ENCODE data around the gene GCNA. TPM values are rescaled to one million over a fixed set of nuclear protein-coding genes. Genes with fewer than 3 reads are reported as not detected.
"Not testable (repeated sequence)": the region's sequence is repeated elsewhere in the genome, so short reads cannot be mapped to it uniquely, and the experiment has no call there.

GCNA gene
- total RNA-seq, 1 experiment from 2014 or later, result 0.98 TPM

DNA sequence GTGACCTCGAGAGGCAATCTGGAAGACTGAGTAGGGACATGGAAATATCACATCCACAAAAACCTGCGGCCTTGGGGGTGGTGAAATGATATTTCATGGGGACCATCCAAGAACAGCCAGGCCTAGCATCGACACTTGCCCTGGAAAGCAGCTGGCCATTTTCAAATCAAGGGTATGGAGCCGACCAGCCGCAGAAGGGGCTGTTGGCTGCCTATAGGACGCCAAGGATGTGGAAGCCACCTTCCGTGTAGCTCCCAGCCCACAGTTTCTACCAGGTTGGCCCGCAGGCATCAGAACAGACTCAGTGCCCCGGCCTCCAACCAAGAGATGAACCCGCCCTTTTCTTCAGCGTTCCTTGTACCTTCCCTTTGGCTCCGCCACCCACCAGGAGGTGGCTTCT, 83.7 kb downstream of the GCNA start:
- no peaks in the 10 kb centered on the region for H3K36me3 ChIP-seq (ENCODE audit: control insufficient read depth in 1 of 2, insufficient read depth in 2 of 2, low read length in 2 of 2)
- H3K79me2 ChIP-seq (ENCODE audit: insufficient read depth, low read length), result no peaks in the 10 kb centered on the region
- H3K4me1 ChIP-seq (ENCODE audit: control insufficient read depth in 1 of 2, insufficient read depth in 2 of 2, low read length in 2 of 2), result no peaks in the 10 kb centered on the region; a peak in 1 of 4 replicates
- ChIA-PET CTCF (no interaction called here), POLR2A (no interaction called here), RAD21 (ENCODE audit: low non-redundant PET in 1 of 2, low total read pairs in 2 of 2, uncharacterized antibody in 2 of 2, unreplicated experiment in 2 of 2) (no interaction called here)
- no TSS peak for BruUV-seq (replicated peaks)
- no peak overlapping the region for H3K4me2 ChIP-seq (ENCODE audit: low read length)
- no peak overlapping the region for H3K4me3 ChIP-seq (replicated peaks in 1 of 2; ENCODE audit: low read depth in 1 of 2, low read length in 2 of 2)
- no peak for DNase-seq (ENCODE audit: low read depth, low spot score)
- H4K20me1 ChIP-seq (ENCODE audit: insufficient read depth), result no peaks in the 10 kb centered on the region
- no peak overlapping the region for H3K27ac ChIP-seq (ENCODE audit: low read depth, low read length)
- no peak for ATAC-seq
- TF ChIP-seq SIN3A (IDR thresholded peaks at IDR 0.05; ENCODE audit: low read depth), result no peak
- no peak for TF ChIP-seq POLR2A (IDR thresholded peaks at IDR 0.05; ENCODE audit: borderline replicate concordance, extremely low read depth, insufficient read depth, insufficient read length)
- no peak for TF ChIP-seq RAD21 (IDR thresholded peaks at IDR 0.05; ENCODE audit: low read depth)
- TF ChIP-seq EZH2phosphoT487 (IDR thresholded peaks at IDR 0.05; ENCODE audit: borderline replicate concordance), result no peak
- TF ChIP-seq EGR1 (IDR thresholded peaks at IDR 0.05; ENCODE audit: low read depth), result no peak
- no peak for TF ChIP-seq SP1 (IDR thresholded peaks at IDR 0.05; ENCODE audit: low read depth)
- TF ChIP-seq CEBPB (IDR thresholded peaks at IDR 0.05; ENCODE audit: low read depth), result no peak
- no peak for TF ChIP-seq CBX3 (IDR thresholded peaks at IDR 0.05; ENCODE audit: low read depth)
- TF ChIP-seq, protein P1, sequence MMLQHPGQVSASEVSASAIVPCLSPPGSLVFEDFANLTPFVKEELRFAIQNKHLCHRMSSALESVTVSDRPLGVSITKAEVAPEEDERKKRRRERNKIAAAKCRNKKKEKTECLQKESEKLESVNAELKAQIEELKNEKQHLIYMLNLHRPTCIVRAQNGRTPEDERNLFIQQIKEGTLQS (IDR thresholded peaks at IDR 0.05), result no peak
- TF ChIP-seq, protein P2, sequence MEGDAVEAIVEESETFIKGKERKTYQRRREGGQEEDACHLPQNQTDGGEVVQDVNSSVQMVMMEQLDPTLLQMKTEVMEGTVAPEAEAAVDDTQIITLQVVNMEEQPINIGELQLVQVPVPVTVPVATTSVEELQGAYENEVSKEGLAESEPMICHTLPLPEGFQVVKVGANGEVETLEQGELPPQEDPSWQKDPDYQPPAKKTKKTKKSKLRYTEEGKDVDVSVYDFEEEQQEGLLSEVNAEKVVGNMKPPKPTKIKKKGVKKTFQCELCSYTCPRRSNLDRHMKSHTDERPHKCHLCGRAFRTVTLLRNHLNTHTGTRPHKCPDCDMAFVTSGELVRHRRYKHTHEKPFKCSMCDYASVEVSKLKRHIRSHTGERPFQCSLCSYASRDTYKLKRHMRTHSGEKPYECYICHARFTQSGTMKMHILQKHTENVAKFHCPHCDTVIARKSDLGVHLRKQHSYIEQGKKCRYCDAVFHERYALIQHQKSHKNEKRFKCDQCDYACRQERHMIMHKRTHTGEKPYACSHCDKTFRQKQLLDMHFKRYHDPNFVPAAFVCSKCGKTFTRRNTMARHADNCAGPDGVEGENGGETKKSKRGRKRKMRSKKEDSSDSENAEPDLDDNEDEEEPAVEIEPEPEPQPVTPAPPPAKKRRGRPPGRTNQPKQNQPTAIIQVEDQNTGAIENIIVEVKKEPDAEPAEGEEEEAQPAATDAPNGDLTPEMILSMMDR (IDR thresholded peaks at IDR 0.05 in 2 of 3, conservative IDR thresholded peaks at IDR 0.05 in 1 of 3; ENCODE audit: borderline replicate concordance in 1 of 3, insufficient read depth in 1 of 3, low read depth in 2 of 3, low read length in 2 of 3), result no peak
- TF ChIP-seq, protein P3, sequence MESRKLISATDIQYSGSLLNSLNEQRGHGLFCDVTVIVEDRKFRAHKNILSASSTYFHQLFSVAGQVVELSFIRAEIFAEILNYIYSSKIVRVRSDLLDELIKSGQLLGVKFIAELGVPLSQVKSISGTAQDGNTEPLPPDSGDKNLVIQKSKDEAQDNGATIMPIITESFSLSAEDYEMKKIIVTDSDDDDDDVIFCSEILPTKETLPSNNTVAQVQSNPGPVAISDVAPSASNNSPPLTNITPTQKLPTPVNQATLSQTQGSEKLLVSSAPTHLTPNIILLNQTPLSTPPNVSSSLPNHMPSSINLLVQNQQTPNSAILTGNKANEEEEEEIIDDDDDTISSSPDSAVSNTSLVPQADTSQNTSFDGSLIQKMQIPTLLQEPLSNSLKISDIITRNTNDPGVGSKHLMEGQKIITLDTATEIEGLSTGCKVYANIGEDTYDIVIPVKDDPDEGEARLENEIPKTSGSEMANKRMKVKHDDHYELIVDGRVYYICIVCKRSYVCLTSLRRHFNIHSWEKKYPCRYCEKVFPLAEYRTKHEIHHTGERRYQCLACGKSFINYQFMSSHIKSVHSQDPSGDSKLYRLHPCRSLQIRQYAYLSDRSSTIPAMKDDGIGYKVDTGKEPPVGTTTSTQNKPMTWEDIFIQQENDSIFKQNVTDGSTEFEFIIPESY (IDR thresholded peaks at IDR 0.05; ENCODE audit: extremely low read depth, insufficient replicate concordance, low read length), result no peak
- TF ChIP-seq FOSL1 (IDR thresholded peaks at IDR 0.05; ENCODE audit: low read depth), result no peak
- no peak for TF ChIP-seq ZNF274 (IDR thresholded peaks at IDR 0.05; ENCODE audit: low read depth, low read length)
- TF ChIP-seq ZFX (IDR thresholded peaks at IDR 0.05), result no peak
- intact Hi-C loops (cut with micrococcal nuclease), result no loop called here
- H3K27me3 ChIP-seq (ENCODE audit: insufficient read depth, low read length), result no peaks in the 10 kb centered on the region
- no peaks in the 10 kb centered on the region for H3K9me3 ChIP-seq (ENCODE audit: control insufficient read depth in 1 of 2, insufficient read depth in 1 of 2, low read depth in 1 of 2, low read length in 2 of 2)
- H3K9ac ChIP-seq (ENCODE audit: low read length), result no peak overlapping the region
- H2AFZ ChIP-seq (ENCODE audit: low read depth, low read length, poor library complexity, severe bottlenecking), result no peak overlapping the region
- H3K9me2 ChIP-seq (ENCODE audit: insufficient read depth), result no peaks in the 10 kb centered on the region

DNA sequence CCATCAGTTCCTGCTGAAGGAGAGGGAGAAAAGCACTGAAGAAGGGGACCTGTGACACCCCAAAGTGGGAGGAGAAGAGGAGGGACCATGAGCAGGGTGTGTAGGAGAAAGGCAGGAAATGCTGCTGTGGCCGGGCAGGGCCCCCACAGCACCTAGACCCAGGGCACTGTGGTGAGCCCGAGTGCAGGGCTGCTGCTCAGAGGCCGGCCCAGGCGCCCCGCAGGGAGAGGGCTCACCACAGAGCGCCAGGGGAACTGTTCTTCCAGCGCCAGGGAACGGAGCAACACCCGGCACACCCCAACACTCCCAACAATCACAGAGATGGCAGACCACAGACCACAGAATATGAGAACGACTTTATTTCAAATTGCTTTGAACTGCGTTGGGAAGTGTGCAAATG, 84.4 kb downstream of the GCNA start:
- H4K20me1 ChIP-seq (ENCODE audit: insufficient read depth); H3K79me2 ChIP-seq (ENCODE audit: insufficient read depth, low read length); POLR2A ChIA-PET; H3K9ac ChIP-seq (ENCODE audit: low read length); BruUV-seq (replicated peaks); H3K9me3 ChIP-seq (ENCODE audit: control insufficient read depth in 1 of 2, insufficient read depth in 1 of 2, low read depth in 1 of 2, low read length in 2 of 2); H3K4me1 ChIP-seq (ENCODE audit: control insufficient read depth in 1 of 2, insufficient read depth in 2 of 2, low read length in 2 of 2); H3K27ac ChIP-seq (ENCODE audit: low read depth, low read length); H3K9me2 ChIP-seq (ENCODE audit: insufficient read depth); ATAC-seq; H3K4me3 ChIP-seq (replicated peaks in 1 of 2; ENCODE audit: low read depth in 1 of 2, low read length in 2 of 2); RAD21 ChIA-PET (ENCODE audit: low non-redundant PET in 1 of 2, low total read pairs in 2 of 2, uncharacterized antibody in 2 of 2, unreplicated experiment in 2 of 2); H3K27me3 ChIP-seq (ENCODE audit: insufficient read depth, low read length); intact Hi-C loops (cut with micrococcal nuclease); CTCF ChIA-PET; DNase-seq (ENCODE audit: low read depth, low spot score); H3K36me3 ChIP-seq (ENCODE audit: control insufficient read depth in 1 of 2, insufficient read depth in 2 of 2, low read length in 2 of 2); H3K4me2 ChIP-seq (ENCODE audit: low read length); H2AFZ ChIP-seq (ENCODE audit: low read depth, low read length, poor library complexity, severe bottlenecking): not testable (repeated sequence)

All from HCT116 (cell line).